Testis (tissue), 2 donors: Measurements from ENCODE around the gene ANK2.
"Not testable (repeated sequence)": the region's sequence is repeated elsewhere in the genome, so short reads cannot be mapped to it uniquely, and the experiment has no call there.

Source experiments
- CTCF ChIP-seq, 3 experiments: fragments of 450-650 bp in 2 of 3; fragments of 200-600 bp in 1 of 3; sonication (generic) in 1 of 3; IDR thresholded peaks; one replicate each; pipeline ENCODE4 v1.5.1; 2016 to 2019; ENCODE audit warnings: antibody characterized with exemption in 3 of 3, mild to moderate bottlenecking in 2 of 3, moderate library complexity in 1 of 3
- POLR2A ChIP-seq: fragments of 450-650 bp; IDR thresholded peaks from one replicate; pipeline ENCODE4 v1.6.1; 2017; ENCODE audit warnings: antibody characterized with exemption, mild to moderate bottlenecking, moderate library complexity

GRCh38 chr4:113186220-113186619 lies 136.8 kb downstream of the ANK2 start:
- not testable (repeated sequence) for TF ChIP-seq CTCF (IDR thresholded peaks at IDR 0.05); POLR2A
